HepG2 (cell line): ENCODE measurements around the gene NAE1. TPM values are rescaled to one million over a fixed set of nuclear protein-coding genes. Genes with fewer than 3 reads are reported as not detected.

Source experiments
- AFF4 ChIP-seq: sonication (generic); formaldehyde crosslinking; IDR thresholded peaks from 2 replicates; pipeline ENCODE4 v1.4.0; 2020; ENCODE audit warnings: missing genetic modification reagents
- DR1 ChIP-seq: sonication (generic); formaldehyde crosslinking; IDR thresholded peaks from 2 replicates; pipeline ENCODE4 v1.8.0; 2021; ENCODE audit warnings: mild to moderate bottlenecking, missing genetic modification reagents, inconsistent platforms
- GATAD1 ChIP-seq: IDR thresholded peaks from 2 replicates; pipeline ENCODE4 v1.6.1; 2016; ENCODE audit warnings: missing genetic modification reagents, missing compliant biosample characterization
- GMEB1 ChIP-seq: sonication (generic); formaldehyde crosslinking; IDR thresholded peaks from 2 replicates; pipeline ENCODE4 v1.5.1; 2020; ENCODE audit warnings: missing genetic modification reagents, mild to moderate bottlenecking, borderline replicate concordance
- PHB2 ChIP-seq: fragments of 450-650 bp; IDR thresholded peaks from 2 replicates; pipeline ENCODE4 v1.6.1; 2018; ENCODE audit not compliant: partially characterized antibody
- SNAI1 ChIP-seq: sonication (generic); formaldehyde crosslinking; IDR thresholded peaks from 2 replicates; pipeline ENCODE4 v1.5.0; 2020; ENCODE audit warnings: mild to moderate bottlenecking, missing genetic modification reagents, borderline replicate concordance
- SPEN ChIP-seq: sonication (generic); formaldehyde crosslinking; IDR thresholded peaks from 2 replicates; pipeline ENCODE4 v1.5.1; 2020; ENCODE audit warnings: low read depth, mild to moderate bottlenecking, missing genetic modification reagents
- STAT6 ChIP-seq: sonication (generic); formaldehyde crosslinking; IDR thresholded peaks from 2 replicates; pipeline ENCODE4 v1.4.0; 2020; ENCODE audit warnings: missing genetic modification reagents, mild to moderate bottlenecking, borderline replicate concordance
- ZNF101 ChIP-seq: sonication (generic); formaldehyde crosslinking; IDR thresholded peaks from 2 replicates; pipeline ENCODE4 v1.4.0; 2020; ENCODE audit warnings: mild to moderate bottlenecking, low read depth, missing genetic modification reagents, borderline replicate concordance
- ZNF30 ChIP-seq: sonication (generic); formaldehyde crosslinking; IDR thresholded peaks from 2 replicates; pipeline ENCODE4 v1.5.0; 2020; ENCODE audit warnings: mild to moderate bottlenecking, missing genetic modification reagents
- ZNF710 ChIP-seq: sonication (generic); formaldehyde crosslinking; IDR thresholded peaks from 2 replicates; pipeline ENCODE4 v1.5.0; 2020; ENCODE audit warnings: mild to moderate bottlenecking, missing genetic modification reagents, borderline replicate concordance
- ZZZ3 ChIP-seq: sonication (generic); formaldehyde crosslinking; IDR thresholded peaks from 2 replicates; pipeline ENCODE4 v1.4.0; 2020; ENCODE audit warnings: missing genetic modification reagents, mild to moderate bottlenecking, borderline replicate concordance
- polyA plus RNA-seq, 8 experiments: library from polyadenylated mRNA; depleted of rRNA in 3 of 8; stranded (reverse) in 7 of 8; unstranded in 1 of 8; fragments of >200 nt; fragmentation: Illumina TruSeq in 4 of 8; extraction: Trizol in 4 of 8; gene quantifications; 2 replicates each; pipeline versions ENCODE4 v1.2.1 to v1.2.3, GENCODE V29; 2011 to 2016; ENCODE audit warnings: low read depth in 4 of 8, missing spikeins in 1 of 8, mixed read lengths in 1 of 8; ENCODE audit not compliant: insufficient read depth in 1 of 8
- total RNA-seq, 5 experiments: library from RNA; depleted of rRNA; stranded (reverse); fragments of >200 nt; fragmentation: Illumina TruSeq; extraction: Trizol; gene quantifications; 2 replicates each; pipeline ENCODE4 v1.2.3, GENCODE V29; 2016; ENCODE audit warnings: low read depth in 1 of 5

The NAE1 gene
- total and polyA plus RNA-seq, 2 of the 13 experiments (the other 11 are each of a cell fraction or from before 2014, with no cell fraction given) = 95.7 to 206 TPM

- TF ChIP-seq STAT6 = peak; percentile 55; the same call in 1 of the 2 replicates
- 0 out of 2 replicates have a peak, but pooled peaks have one; percentile 40 for TF ChIP-seq ZNF101 (CRISPR knock-in tag)
- TF ChIP-seq ZNF710 (CRISPR knock-in tag) = peak; percentile 90
- TF ChIP-seq SNAI1 (CRISPR knock-in tag) = no peak
- TF ChIP-seq AFF4 (CRISPR knock-in tag) = no peak
- TF ChIP-seq GMEB1 (CRISPR knock-in tag) = peak; percentile 74; the same call in 1 of the 2 replicates
- no peak; the same call in 1 of the 2 replicates for TF ChIP-seq ZZZ3 (CRISPR knock-in tag)
- peak; percentile 94 for TF ChIP-seq SPEN
- peak; percentile 91 for TF ChIP-seq DR1 (CRISPR knock-in tag)
- TF ChIP-seq PHB2 = no peak
- peak; percentile 61; the same call in 1 of the 2 replicates for TF ChIP-seq GATAD1 (CRISPR knock-in tag)
- TF ChIP-seq ZNF30 (CRISPR knock-in tag) = peak; percentile 93; the same call in 1 of the 2 replicates
Measured at GRCh38 chr16:66830422-66831404, at the start of gene NAE1 (continued).
